ENCODE data around the gene TMEM126A.
A peak's percentile ranks its signal among the peaks of the same experiment; 100 is the strongest.
"Not testable (repeated sequence)": the region's sequence is repeated elsewhere in the genome, so short reads cannot be mapped to it uniquely, and the experiment has no call there.

Gene TMEM126A

GRCh38 chr11:85664615-85665481 lies 17.1 kb downstream of the TMEM126A start, which contains the start of gene CREBZF:
Gene CREBZF (minus strand): TSS chr11:85665129. CDS start chr11:85664875, 254 bp downstream.
- ChIA-PET POLR2A (interaction anchor here (1.0 to 1.4 kb wide), 7 partner anchors 14 to 145 kb away, joined by 3 to 16 read pairs (median 4); partner anchors contain the start of genes TMEM126A and TMEM126B), CTCF (interaction anchor here (0.7 kb wide), 1 partner anchor 176 kb away, joined by 5 read pairs; no protein-coding TSS in a partner anchor)
- peak; percentile 76; the same call in 1 of the 2 replicates for TF ChIP-seq ELF4 (IDR thresholded peaks at IDR 0.05)
- TF ChIP-seq L3MBTL2 (conservative IDR thresholded peaks at IDR 0.05) = 0 out of 2 replicates have a peak, but pooled peaks have one; percentile 51
- TF ChIP-seq PKNOX1 (IDR thresholded peaks at IDR 0.05) = no peak
- no peak for TF ChIP-seq BHLHE40 (IDR thresholded peaks at IDR 0.05; ENCODE audit: borderline replicate concordance)
- peak; percentile 91 for DNase-seq (ENCODE audit: extremely low spot score)

- ChIA-PET POLR2A (no interaction called here), CTCF (no interaction called here)
- DNase-seq (ENCODE audit: extremely low spot score) = no peak
- TF ChIP-seq SUZ12 (IDR thresholded peaks at IDR 0.05) (no peak), PKNOX1 (IDR thresholded peaks at IDR 0.05) (no peak), SP1 (IDR thresholded peaks at IDR 0.05) (no peak), L3MBTL2 (conservative IDR thresholded peaks at IDR 0.05) (no peak), ELF4 (IDR thresholded peaks at IDR 0.05) (no peak), HDGF (IDR thresholded peaks at IDR 0.05; ENCODE audit: borderline replicate concordance) (no peak)
Measured at GRCh38 chr11:85665733-85666132, 18.0 kb downstream of the TMEM126A start.

GRCh38 chr11:85666687-85667086 lies 18.9 kb downstream of the TMEM126A start:
- DNase-seq (ENCODE audit: extremely low spot score) = no peak
- ChIA-PET CTCF (no interaction called here), POLR2A (no interaction called here)
- TF ChIP-seq LEF1 (IDR thresholded peaks at IDR 0.05; ENCODE audit: borderline replicate concordance) = no peak
- TF ChIP-seq ELF4 (IDR thresholded peaks at IDR 0.05) = no peak
- no peak for TF ChIP-seq FOXK2 (IDR thresholded peaks at IDR 0.05)
- TF ChIP-seq SP1 (IDR thresholded peaks at IDR 0.05) = no peak
- TF ChIP-seq ZNF384 (IDR thresholded peaks at IDR 0.05) = no peak
- TF ChIP-seq ARNT (IDR thresholded peaks at IDR 0.05) = no peak
- no peak for TF ChIP-seq L3MBTL2 (conservative IDR thresholded peaks at IDR 0.05)

- CTCF ChIA-PET = no interaction called here
- POLR2A ChIA-PET = no interaction called here
- TF ChIP-seq ARNT (IDR thresholded peaks at IDR 0.05) (no peak), TARDBP (IDR thresholded peaks at IDR 0.05) (no peak), FOXM1 (IDR thresholded peaks at IDR 0.05; ENCODE audit: borderline replicate concordance) (no peak), CTBP1 (IDR thresholded peaks at IDR 0.05; ENCODE audit: borderline replicate concordance) (no peak), ZNF384 (IDR thresholded peaks at IDR 0.05) (no peak), HDGF (IDR thresholded peaks at IDR 0.05; ENCODE audit: borderline replicate concordance) (no peak), FOXK2 (IDR thresholded peaks at IDR 0.05) (no peak), L3MBTL2 (conservative IDR thresholded peaks at IDR 0.05) (no peak), FOXA1 (IDR thresholded peaks at IDR 0.05) (no peak), LEF1 (IDR thresholded peaks at IDR 0.05; ENCODE audit: borderline replicate concordance) (no peak)
- no peak for DNase-seq (ENCODE audit: extremely low spot score)
Measured at GRCh38 chr11:85668157-85668556, 20.4 kb downstream of the TMEM126A start.

- POLR2A ChIA-PET; DNase-seq (ENCODE audit: extremely low spot score); CTCF ChIA-PET: not testable (repeated sequence)
Measured at GRCh38 chr11:85670949-85671663, 23.3 kb downstream of the TMEM126A start.

GRCh38 chr11:85672105-85672902 lies 24.5 kb downstream of the TMEM126A start:
- POLR2A ChIA-PET = no interaction called here

GRCh38 chr11:85673393-85673792 lies 25.6 kb downstream of the TMEM126A start:
- DNase-seq (ENCODE audit: extremely low spot score) = no peak
- TF ChIP-seq BHLHE40 (IDR thresholded peaks at IDR 0.05; ENCODE audit: borderline replicate concordance) = no peak
- TF ChIP-seq L3MBTL2 (conservative IDR thresholded peaks at IDR 0.05) = no peak
- no peak for TF ChIP-seq ARNT (IDR thresholded peaks at IDR 0.05)
- no peak for TF ChIP-seq ELF4 (IDR thresholded peaks at IDR 0.05)
- TF ChIP-seq SUZ12 (IDR thresholded peaks at IDR 0.05) = no peak
- no peak for TF ChIP-seq PKNOX1 (IDR thresholded peaks at IDR 0.05)
- TF ChIP-seq FOXK2 (IDR thresholded peaks at IDR 0.05) = no peak
- no peak for TF ChIP-seq LEF1 (IDR thresholded peaks at IDR 0.05; ENCODE audit: borderline replicate concordance)
- TF ChIP-seq SP1 (IDR thresholded peaks at IDR 0.05) = no peak
- TF ChIP-seq FOXA1 (IDR thresholded peaks at IDR 0.05) = no peak
- no peak for TF ChIP-seq ZNF384 (IDR thresholded peaks at IDR 0.05)
- no peak for TF ChIP-seq NFRKB (IDR thresholded peaks at IDR 0.05)
- no peak for TF ChIP-seq TARDBP (IDR thresholded peaks at IDR 0.05)
- CTCF ChIA-PET = no interaction called here
- POLR2A ChIA-PET = no interaction called here

More at GRCh38 chr11:85672105-85672902, 24.5 kb downstream of the TMEM126A start:
- TF ChIP-seq SP1 (IDR thresholded peaks at IDR 0.05) (no peak), ARNT (IDR thresholded peaks at IDR 0.05) (no peak), BHLHE40 (IDR thresholded peaks at IDR 0.05; ENCODE audit: borderline replicate concordance) (no peak), ELF4 (IDR thresholded peaks at IDR 0.05) (no peak), CTBP1 (IDR thresholded peaks at IDR 0.05; ENCODE audit: borderline replicate concordance) (no peak), ZNF384 (IDR thresholded peaks at IDR 0.05) (no peak), L3MBTL2 (conservative IDR thresholded peaks at IDR 0.05) (0 out of 2 replicates have a peak, but pooled peaks have one; percentile 12)
- CTCF ChIA-PET = no interaction called here
- no peak for DNase-seq (ENCODE audit: extremely low spot score)
